HepG2 (cell line): ENCODE results near the gene ARPIN. TPM values are rescaled to one million over a fixed set of nuclear protein-coding genes. Genes with fewer than 3 reads are reported as not detected.

Experiments used
- CC2D1A ChIP-seq: sonication (generic); formaldehyde crosslinking; IDR thresholded peaks from 2 replicates; pipeline ENCODE4 v1.8.1; 2023; ENCODE audit warnings: mild to moderate bottlenecking, missing genetic modification reagents
- SALL1 ChIP-seq: sonication (generic); formaldehyde crosslinking; IDR thresholded peaks from 2 replicates; pipeline ENCODE4 v1.8.0; 2022; ENCODE audit warnings: mild to moderate bottlenecking, missing genetic modification reagents
- SP140L ChIP-seq: sonication (generic); formaldehyde crosslinking; IDR thresholded peaks from 2 replicates; pipeline ENCODE4 v1.4.0; 2020; ENCODE audit warnings: missing genetic modification reagents, borderline replicate concordance
- SRSF9 ChIP-seq: fragments of 200-400 bp; formaldehyde crosslinking; IDR thresholded peaks from 2 replicates; pipeline ENCODE4 v1.6.1; 2018; ENCODE audit warnings: borderline replicate concordance, mild to moderate bottlenecking, low read depth, low read length; ENCODE audit not compliant: insufficient read depth, poor library complexity, severe bottlenecking
- SRY ChIP-seq: sonication (generic); formaldehyde crosslinking; IDR thresholded peaks from 2 replicates; pipeline ENCODE4 v1.8.0; 2022; ENCODE audit warnings: mild to moderate bottlenecking, missing genetic modification reagents
- ZC3H13 ChIP-seq: sonication (generic); formaldehyde crosslinking; IDR thresholded peaks from 2 replicates; pipeline ENCODE4 v1.8.1; 2023; ENCODE audit warnings: mild to moderate bottlenecking, missing genetic modification reagents, moderate library complexity
- ZNF121 ChIP-seq: sonication (generic); formaldehyde crosslinking; IDR thresholded peaks from 2 replicates; pipeline ENCODE4 v1.5.0; 2020; ENCODE audit warnings: mild to moderate bottlenecking, missing genetic modification reagents
- ZNF232 ChIP-seq: sonication (generic); formaldehyde crosslinking; IDR thresholded peaks from 2 replicates; pipeline ENCODE4 v1.4.0; 2020; ENCODE audit warnings: missing genetic modification reagents, borderline replicate concordance
- ZNF253 ChIP-seq: sonication (generic); formaldehyde crosslinking; IDR thresholded peaks from 2 replicates; pipeline ENCODE4 v1.8.0; 2022; ENCODE audit warnings: mild to moderate bottlenecking, missing genetic modification reagents, borderline replicate concordance
- ZNF292 ChIP-seq: sonication (generic); formaldehyde crosslinking; IDR thresholded peaks from 2 replicates; pipeline ENCODE4 v1.8.1; 2022; ENCODE audit warnings: mild to moderate bottlenecking, low read depth, missing genetic modification reagents, borderline replicate concordance
- ZNF605 ChIP-seq: sonication (generic); formaldehyde crosslinking; IDR thresholded peaks from 2 replicates; pipeline ENCODE4 v1.8.0; 2022; ENCODE audit warnings: mild to moderate bottlenecking, missing genetic modification reagents
- ZNF850 ChIP-seq: sonication (generic); formaldehyde crosslinking; conservative IDR thresholded peaks from 2 replicates; pipeline ENCODE4 v1.9.0; 2021; ENCODE audit warnings: mild to moderate bottlenecking, missing genetic modification reagents
- polyA plus RNA-seq, 8 experiments: library from polyadenylated mRNA; depleted of rRNA in 3 of 8; stranded (reverse) in 7 of 8; unstranded in 1 of 8; fragments of >200 nt; fragmentation: Illumina TruSeq in 4 of 8; extraction: Trizol in 4 of 8; gene quantifications; 2 replicates each; pipeline versions ENCODE4 v1.2.1 to v1.2.3, GENCODE V29; 2011 to 2016; ENCODE audit warnings: low read depth in 4 of 8, missing spikeins in 1 of 8, mixed read lengths in 1 of 8; ENCODE audit not compliant: insufficient read depth in 1 of 8
- total RNA-seq, 5 experiments: library from RNA; depleted of rRNA; stranded (reverse); fragments of >200 nt; fragmentation: Illumina TruSeq; extraction: Trizol; gene quantifications; 2 replicates each; pipeline ENCODE4 v1.2.3, GENCODE V29; 2016; ENCODE audit warnings: low read depth in 1 of 5
- TF ChIP-seq, protein P1 (sequence below): IDR thresholded peaks from 2 replicates; pipeline ENCODE4 v1.6.1; 2016; ENCODE audit warnings: low read depth, missing genetic modification reagents, missing compliant biosample characterization
- TF ChIP-seq, protein P2 (sequence below): IDR thresholded peaks from 2 replicates; pipeline ENCODE4 v1.6.1; 2016; ENCODE audit warnings: mild to moderate bottlenecking
- TF ChIP-seq, protein P3 (sequence below): sonication (generic); formaldehyde crosslinking; IDR thresholded peaks from 2 replicates; pipeline ENCODE4 v1.5.1; 2020; ENCODE audit warnings: mild to moderate bottlenecking, missing genetic modification reagents, moderate library complexity

ARPIN gene
- total and polyA plus RNA-seq, 2 of the 13 experiments (the other 11 are each of a cell fraction or from before 2014, with no cell fraction given) = 2.8 to 5.0 TPM

GRCh38 chr15:89958107-89958805, 45.5 kb upstream of the ARPIN start (continued):
- TF ChIP-seq, protein P1, sequence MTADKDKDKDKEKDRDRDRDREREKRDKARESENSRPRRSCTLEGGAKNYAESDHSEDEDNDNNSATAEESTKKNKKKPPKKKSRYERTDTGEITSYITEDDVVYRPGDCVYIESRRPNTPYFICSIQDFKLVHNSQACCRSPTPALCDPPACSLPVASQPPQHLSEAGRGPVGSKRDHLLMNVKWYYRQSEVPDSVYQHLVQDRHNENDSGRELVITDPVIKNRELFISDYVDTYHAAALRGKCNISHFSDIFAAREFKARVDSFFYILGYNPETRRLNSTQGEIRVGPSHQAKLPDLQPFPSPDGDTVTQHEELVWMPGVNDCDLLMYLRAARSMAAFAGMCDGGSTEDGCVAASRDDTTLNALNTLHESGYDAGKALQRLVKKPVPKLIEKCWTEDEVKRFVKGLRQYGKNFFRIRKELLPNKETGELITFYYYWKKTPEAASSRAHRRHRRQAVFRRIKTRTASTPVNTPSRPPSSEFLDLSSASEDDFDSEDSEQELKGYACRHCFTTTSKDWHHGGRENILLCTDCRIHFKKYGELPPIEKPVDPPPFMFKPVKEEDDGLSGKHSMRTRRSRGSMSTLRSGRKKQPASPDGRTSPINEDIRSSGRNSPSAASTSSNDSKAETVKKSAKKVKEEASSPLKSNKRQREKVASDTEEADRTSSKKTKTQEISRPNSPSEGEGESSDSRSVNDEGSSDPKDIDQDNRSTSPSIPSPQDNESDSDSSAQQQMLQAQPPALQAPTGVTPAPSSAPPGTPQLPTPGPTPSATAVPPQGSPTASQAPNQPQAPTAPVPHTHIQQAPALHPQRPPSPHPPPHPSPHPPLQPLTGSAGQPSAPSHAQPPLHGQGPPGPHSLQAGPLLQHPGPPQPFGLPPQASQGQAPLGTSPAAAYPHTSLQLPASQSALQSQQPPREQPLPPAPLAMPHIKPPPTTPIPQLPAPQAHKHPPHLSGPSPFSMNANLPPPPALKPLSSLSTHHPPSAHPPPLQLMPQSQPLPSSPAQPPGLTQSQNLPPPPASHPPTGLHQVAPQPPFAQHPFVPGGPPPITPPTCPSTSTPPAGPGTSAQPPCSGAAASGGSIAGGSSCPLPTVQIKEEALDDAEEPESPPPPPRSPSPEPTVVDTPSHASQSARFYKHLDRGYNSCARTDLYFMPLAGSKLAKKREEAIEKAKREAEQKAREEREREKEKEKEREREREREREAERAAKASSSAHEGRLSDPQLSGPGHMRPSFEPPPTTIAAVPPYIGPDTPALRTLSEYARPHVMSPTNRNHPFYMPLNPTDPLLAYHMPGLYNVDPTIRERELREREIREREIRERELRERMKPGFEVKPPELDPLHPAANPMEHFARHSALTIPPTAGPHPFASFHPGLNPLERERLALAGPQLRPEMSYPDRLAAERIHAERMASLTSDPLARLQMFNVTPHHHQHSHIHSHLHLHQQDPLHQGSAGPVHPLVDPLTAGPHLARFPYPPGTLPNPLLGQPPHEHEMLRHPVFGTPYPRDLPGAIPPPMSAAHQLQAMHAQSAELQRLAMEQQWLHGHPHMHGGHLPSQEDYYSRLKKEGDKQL = no peak
- no peak for TF ChIP-seq CC2D1A
- no peak for TF ChIP-seq ZC3H13 (CRISPR knock-in tag)
- TF ChIP-seq ZNF253 (CRISPR knock-in tag) = no peak
- TF ChIP-seq SRY (CRISPR knock-in tag) = no peak
- no peak for TF ChIP-seq SRSF9
- peak; percentile 64; the same call in 1 of the 2 replicates for TF ChIP-seq ZNF292 (CRISPR knock-in tag)
- no peak for TF ChIP-seq SP140L (CRISPR knock-in tag)
- TF ChIP-seq ZNF850 = no peak
- TF ChIP-seq, protein P2, sequence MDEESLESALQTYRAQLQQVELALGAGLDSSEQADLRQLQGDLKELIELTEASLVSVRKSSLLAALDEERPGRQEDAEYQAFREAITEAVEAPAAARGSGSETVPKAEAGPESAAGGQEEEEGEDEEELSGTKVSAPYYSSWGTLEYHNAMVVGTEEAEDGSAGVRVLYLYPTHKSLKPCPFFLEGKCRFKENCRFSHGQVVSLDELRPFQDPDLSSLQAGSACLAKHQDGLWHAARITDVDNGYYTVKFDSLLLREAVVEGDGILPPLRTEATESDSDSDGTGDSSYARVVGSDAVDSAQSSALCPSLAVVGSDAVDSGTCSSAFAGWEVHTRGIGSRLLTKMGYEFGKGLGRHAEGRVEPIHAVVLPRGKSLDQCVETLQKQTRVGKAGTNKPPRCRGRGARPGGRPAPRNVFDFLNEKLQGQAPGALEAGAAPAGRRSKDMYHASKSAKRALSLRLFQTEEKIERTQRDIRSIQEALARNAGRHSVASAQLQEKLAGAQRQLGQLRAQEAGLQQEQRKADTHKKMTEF (CRISPR knock-in tag) = no peak
- peak; percentile 47; the same call in 1 of the 2 replicates for TF ChIP-seq SALL1 (CRISPR knock-in tag)
- TF ChIP-seq ZNF605 = no peak
- no peak for TF ChIP-seq ZNF232 (CRISPR knock-in tag)
- peak; percentile 96 for TF ChIP-seq ZNF121 (CRISPR knock-in tag)
- TF ChIP-seq, protein P3, sequence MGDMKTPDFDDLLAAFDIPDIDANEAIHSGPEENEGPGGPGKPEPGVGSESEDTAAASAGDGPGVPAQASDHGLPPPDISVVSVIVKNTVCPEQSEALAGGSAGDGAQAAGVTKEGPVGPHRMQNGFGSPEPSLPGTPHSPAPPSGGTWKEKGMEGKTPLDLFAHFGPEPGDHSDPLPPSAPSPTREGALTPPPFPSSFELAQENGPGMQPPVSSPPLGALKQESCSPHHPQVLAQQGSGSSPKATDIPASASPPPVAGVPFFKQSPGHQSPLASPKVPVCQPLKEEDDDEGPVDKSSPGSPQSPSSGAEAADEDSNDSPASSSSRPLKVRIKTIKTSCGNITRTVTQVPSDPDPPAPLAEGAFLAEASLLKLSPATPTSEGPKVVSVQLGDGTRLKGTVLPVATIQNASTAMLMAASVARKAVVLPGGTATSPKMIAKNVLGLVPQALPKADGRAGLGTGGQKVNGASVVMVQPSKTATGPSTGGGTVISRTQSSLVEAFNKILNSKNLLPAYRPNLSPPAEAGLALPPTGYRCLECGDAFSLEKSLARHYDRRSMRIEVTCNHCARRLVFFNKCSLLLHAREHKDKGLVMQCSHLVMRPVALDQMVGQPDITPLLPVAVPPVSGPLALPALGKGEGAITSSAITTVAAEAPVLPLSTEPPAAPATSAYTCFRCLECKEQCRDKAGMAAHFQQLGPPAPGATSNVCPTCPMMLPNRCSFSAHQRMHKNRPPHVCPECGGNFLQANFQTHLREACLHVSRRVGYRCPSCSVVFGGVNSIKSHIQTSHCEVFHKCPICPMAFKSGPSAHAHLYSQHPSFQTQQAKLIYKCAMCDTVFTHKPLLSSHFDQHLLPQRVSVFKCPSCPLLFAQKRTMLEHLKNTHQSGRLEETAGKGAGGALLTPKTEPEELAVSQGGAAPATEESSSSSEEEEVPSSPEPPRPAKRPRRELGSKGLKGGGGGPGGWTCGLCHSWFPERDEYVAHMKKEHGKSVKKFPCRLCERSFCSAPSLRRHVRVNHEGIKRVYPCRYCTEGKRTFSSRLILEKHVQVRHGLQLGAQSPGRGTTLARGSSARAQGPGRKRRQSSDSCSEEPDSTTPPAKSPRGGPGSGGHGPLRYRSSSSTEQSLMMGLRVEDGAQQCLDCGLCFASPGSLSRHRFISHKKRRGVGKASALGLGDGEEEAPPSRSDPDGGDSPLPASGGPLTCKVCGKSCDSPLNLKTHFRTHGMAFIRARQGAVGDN (CRISPR knock-in tag) = peak; percentile 95
